Stimulated activated CD4-positive, alpha-beta T cell treated with anti-CD3 and anti-CD28 coated beads, Interleukin-2, amount 100 ng/mL, for 24 hours (primary cell): ENCODE measurements around the gene CCDC170.

Source experiments
- DNase-seq, 2 donors: peaks; one replicate each; pipeline ENCODE4 v3.0.0-alpha.2; 2020

CCDC170 gene

DNA sequence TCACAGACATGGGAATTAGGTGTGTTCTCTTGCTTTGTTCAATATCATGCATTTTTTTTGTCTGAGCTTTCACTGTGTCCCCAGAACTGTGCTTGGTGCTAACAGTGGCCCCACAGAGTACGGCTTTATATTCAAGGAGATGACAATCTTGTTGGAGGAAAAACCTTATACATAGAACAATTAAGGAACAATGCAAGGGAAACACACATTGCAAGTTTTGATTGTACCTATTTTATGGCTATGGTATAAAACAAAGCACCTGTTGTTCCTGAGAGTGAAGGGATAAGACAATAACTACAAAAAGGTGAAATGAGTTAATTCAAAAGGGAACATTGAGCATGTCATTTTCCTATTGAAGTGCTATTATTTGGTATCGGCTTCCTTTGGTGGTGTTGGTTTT, 169.7 kb downstream of the CCDC170 start:
- DNase-seq, result no peak

- no peak for DNase-seq
Measured at GRCh38 chr6:151664390-151664789, 170.6 kb downstream of the CCDC170 start.

- no peak for DNase-seq
Measured at GRCh38 chr6:151665329-151665728, 171.5 kb downstream of the CCDC170 start.

DNA sequence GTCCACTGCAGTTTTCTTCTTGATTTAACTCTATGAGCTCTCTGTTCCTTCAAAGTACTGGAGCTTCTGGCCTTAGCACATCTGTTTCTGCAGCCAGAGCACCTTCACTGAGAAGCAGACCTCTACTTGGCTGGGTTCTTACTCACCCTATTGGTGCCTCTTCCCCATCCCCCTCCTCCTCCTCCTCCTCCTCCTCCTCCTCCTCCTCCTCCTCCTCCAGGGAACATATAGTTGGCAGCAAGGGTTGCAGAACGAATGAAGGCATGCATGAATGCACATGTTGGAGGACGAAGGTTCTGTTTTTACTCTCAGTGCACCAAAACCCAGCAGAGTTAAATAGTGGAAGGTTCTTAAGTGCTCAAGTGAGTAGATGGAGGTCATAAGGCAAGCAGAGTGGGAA, 172.7 kb downstream of the CCDC170 start:
- DNase-seq, result no peak

- no peak for DNase-seq
Measured at GRCh38 chr6:151669208-151669560, 175.4 kb downstream of the CCDC170 start.

DNA sequence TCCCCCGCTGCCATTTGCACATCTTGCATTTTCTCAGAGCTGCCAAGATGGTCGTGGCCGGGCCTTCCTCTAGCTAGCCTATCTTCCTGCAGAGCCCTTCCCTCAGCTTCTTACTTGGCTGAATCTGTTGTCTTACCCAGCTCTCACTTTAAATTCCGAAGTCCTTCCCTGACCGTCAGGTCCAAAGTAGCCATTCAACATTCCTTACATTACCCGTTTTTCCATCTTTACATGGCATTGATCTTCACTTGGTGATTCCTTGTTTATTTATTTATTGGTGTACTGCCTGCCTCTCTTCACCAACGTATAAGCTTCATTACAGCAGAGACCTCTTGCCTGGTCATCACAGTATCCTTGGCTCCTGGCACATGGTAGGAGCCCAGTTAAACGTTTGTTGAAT, 176.3 kb downstream of the CCDC170 start:
- DNase-seq, result no peak
